ENCODE data around the gene MBP. TPM values are rescaled to one million over a fixed set of nuclear protein-coding genes. Genes with fewer than 3 reads are reported as not detected.

Gene MBP
- total RNA-seq, 1 donor from 2014 or later, result 14.1 TPM

GRCh38 chr18:77151772-77152520 is 19.4 kb upstream of the MBP start:
- DNase-seq (ENCODE audit: extremely low read depth, low read depth, low spot score), result no peak

DNA sequence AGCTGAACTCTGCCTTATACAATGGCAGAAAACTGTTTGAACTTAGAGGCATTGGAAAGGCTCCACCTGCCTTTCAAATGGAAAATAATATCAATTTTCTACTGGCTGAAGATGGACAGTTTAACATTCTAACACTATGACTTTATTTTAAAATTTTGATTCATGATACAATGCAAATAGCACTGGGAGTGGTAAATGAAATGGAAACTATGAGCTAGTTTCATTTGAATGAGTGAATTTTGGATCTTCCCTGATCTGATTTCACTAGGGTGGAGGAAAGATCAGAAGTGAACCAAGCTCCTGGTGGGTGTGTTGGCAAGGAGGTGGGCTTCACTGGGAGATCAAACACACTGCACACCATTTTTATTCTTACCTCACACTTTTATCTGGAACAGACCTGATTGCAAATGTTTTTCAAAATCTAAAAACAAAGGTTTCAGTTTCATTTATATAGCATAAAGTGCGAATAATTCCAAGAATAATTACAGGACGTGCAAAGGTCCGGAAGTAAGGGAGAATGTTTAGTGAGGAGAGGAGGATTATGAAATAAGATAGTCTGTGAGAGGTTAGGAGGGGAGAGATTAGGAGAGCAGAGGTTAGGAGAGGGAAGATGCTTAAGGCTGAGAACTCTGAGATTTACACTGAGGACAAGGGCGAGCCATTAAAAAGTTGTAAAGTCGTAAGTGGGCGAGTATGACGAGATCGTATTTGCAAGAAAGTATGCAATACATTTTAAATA is 18.6 kb upstream of the MBP start:
- no peak for DNase-seq (ENCODE audit: extremely low read depth, low read depth, low spot score)

DNA sequence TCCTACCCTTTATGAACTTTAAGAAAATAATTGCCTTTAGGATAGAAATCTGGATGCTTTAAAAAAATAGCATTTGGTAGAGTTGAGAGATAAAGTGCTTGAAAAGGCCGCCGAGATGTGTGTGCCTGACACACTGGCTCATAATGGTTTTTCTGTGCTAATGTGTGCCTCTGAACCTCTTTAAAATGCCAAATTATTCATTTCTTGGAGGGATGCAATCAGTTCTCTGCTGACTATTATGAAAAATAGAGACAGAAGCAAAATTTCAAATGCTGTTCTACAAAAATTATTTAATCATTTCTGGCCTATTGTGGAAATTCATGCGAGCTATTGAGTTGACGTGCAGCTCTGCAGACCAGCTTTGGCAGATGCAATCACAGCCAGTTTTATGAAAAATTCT is 18.0 kb upstream of the MBP start:
- DNase-seq (ENCODE audit: extremely low read depth, low read depth, low spot score), result no peak

DNA sequence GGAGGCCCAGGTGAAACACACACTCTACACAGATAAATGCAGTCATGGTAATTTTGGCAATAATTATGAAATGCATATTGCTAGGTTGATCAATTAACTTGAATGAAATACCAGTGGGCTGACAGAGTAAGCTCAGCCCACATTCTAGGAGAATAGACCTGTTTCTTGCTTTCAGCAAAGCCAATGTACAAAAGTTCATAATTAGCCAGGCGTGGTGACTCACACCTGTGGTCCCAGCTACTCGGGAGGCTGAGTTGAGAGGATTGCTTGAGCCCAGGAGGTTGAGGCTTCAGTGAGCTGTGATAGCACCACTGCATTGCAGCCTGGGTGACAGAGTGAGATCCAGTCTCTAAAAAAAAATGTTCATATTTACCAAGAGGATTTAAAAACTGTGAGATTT is 15.7 kb upstream of the MBP start:
- DNase-seq (ENCODE audit: extremely low read depth, low read depth, low spot score), result no peak

- DNase-seq (ENCODE audit: extremely low read depth, low read depth, low spot score), result no peak
Measured at GRCh38 chr18:77147418-77147852, 14.9 kb upstream of the MBP start.

DNA sequence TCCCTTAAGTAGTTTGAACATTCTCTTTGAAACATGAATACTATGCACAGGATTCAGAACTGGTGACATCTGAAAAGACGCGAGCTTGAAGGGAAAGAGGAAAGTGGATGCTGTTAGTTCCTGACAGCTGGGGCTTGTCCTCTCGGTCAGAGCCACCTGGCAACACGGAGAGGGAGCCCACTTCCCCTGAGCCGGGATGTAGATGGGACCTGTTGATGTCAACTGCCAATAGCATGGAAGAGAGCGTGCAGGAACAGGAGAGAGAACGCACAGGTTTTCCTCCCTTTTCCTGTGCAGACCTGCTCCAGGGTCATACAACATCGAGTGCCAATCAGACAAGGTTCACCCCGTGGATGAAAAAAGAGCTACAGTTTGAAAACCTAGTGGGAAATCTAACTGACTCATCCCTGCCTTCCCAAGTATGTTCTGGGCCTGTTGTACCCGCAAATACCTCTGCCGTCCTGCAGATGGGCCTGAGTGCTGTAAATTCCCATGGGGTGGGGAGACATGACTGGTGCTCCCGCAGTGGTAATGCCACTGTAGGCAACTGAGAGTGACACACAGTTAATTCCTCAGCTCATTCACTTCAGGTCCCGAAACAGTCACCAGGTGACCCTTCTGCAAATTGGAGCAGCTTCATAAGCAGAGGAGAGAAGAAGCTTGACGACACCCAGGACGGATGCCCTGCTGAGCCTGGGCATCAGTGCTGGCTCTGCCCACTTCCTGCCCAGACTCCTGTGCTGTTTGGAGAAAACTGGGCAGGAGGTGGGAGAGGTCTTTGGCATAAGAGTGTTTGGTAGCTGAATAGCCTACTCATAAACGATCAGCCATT is 13.9 kb upstream of the MBP start:
- DNase-seq (ENCODE audit: extremely low read depth, low read depth, low spot score), result no peak

DNA sequence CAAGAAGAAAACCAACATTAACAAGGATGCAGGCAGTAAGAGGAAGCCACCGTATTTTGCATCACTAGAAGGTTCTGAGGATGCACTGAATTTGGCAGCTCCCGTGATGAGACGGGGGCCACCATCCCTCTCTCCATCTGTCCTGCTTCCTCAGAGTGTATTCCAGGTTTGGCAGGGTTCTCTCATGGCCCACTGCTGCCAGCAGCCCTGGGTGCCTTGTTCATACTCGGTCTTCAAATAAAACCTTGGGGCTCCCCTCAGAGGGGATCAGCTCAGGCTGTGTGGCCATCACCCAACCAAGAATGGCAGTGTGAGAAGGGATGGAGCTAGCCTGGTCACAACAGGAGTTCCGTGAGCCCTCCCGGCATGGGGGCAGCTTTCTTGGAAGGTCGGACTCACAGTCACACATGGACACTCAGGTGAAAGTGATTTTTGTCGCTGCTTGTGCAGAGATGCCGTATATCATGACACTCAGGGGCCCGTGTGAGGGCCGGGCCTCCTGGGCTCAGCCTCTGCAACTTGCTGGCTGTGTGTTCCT is 12.8 kb upstream of the MBP start:
- DNase-seq (ENCODE audit: extremely low read depth, low read depth, low spot score), result no peak

DNA sequence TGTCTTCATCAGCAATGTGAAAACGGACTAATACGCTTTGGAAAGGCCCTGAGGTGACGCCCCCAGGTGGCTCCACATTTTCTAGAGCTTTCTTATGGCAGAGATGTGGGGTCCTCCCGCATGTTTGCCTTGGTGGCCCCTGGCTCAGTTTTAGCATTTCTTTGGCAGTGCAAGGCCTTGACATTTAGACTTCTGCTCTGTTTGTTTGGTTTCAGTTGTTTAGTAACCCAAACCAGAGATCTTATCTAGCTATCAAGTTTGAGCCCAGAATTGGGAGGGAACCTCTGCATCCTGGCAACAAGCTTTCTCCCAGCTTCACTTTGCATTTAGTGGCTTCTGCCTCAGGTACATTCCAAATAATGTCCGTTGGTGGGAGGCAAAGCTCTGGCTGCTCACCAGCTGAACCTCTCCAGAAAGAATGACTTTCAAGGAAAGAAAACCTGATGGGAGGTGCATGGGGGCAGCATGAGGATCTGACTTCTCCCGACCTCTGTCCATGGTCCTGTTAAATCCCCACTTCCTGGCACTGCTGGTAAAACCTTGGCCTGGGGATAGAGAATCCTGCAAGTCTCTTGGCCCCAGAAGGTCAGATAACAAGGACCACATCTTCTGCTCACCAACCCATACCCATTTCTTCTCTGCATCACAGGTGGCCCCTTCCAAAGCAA is 12.0 kb upstream of the MBP start:
- no peak for DNase-seq (ENCODE audit: extremely low read depth, low read depth, low spot score)

- no peak for DNase-seq (ENCODE audit: extremely low read depth, low read depth, low spot score)
Measured at GRCh38 chr18:77144046-77144445, 11.5 kb upstream of the MBP start.

DNA sequence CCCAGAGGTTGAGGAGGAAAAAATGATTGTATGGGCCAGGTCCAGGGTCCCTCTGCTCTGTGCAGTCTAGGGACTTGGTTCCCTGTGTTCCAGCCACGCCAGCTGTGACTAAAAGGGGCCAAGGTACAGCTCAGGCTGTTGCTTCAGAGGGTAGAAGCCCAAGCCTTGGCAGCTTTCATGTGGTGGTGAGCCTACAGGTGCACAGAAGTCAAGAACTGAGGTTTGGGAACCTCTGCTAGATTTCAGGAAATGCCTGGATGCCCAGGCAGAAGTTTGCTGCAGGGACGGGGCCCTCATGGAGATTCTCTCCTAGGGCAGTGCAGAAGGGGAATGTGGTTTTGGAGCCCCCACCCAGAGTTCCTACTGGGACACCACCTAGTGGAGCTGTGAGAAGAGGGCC is 10.6 kb upstream of the MBP start:
- no peak for DNase-seq (ENCODE audit: extremely low read depth, low read depth, low spot score)

DNA sequence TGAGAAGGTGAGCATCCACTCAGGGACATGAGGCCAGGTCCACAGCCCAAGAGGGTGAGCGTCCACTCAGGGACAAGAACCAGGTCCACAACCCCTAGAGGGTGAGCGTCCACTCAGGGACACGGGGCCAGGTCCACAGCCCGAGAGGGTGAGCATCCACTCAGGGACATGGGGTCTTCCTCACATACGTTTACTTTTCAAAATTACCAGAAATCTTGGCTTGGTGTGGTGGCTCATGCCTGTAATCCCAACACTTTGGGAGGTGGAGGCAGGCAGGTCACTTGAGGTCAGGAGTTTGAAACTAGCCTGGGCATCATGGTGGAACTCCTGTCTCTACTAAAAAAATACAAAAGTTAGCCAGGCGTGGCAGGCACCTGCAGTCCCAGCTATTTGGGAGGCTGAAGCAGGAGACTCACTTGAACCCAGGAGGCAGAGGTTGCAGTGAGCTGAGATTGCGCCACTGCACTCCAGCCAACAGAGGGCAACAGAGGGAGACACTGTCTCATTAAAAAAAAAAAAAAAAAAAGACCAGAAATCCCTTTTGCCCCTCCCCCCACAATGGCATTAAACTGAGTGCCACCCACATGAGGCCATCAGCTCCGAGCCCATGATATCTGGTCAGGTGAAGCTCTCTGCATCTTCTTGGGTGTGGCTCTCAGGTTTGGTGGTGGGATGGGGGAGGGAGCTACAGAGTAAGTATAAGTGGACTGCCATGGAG is 9.0 kb upstream of the MBP start:
- DNase-seq (ENCODE audit: extremely low read depth, low read depth, low spot score), result no peak

GRCh38 chr18:77140439-77141109 is 8.0 kb upstream of the MBP start:
- no peak for DNase-seq (ENCODE audit: extremely low read depth, low read depth, low spot score)

- DNase-seq (ENCODE audit: extremely low read depth, low read depth, low spot score), result no peak
Measured at GRCh38 chr18:77140030-77140429, 7.4 kb upstream of the MBP start.

GRCh38 chr18:77139619-77140018 is 7.0 kb upstream of the MBP start:
- DNase-seq (ENCODE audit: extremely low read depth, low read depth, low spot score), result no peak

DNA sequence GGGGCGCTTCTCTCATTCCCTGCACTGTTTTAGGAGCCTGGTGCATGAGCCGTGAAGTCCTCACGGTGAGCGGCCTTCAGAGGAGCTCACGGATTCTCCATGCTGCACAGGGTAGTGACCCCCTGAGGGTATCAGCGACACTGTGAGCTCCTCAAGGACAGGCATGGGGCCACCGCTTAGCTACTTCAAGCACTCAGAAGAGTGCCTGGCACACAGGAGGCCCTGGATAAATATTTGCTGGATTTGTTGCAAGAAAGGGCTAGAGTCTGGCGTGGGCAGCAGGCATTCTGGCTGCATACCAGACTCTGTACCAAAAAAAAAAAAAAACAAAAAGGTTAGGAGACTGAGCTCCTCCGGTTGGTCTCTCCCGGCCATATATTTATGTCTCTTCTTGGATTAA is 5.7 kb upstream of the MBP start:
- DNase-seq (ENCODE audit: extremely low read depth, low read depth, low spot score), result no peak

DNA sequence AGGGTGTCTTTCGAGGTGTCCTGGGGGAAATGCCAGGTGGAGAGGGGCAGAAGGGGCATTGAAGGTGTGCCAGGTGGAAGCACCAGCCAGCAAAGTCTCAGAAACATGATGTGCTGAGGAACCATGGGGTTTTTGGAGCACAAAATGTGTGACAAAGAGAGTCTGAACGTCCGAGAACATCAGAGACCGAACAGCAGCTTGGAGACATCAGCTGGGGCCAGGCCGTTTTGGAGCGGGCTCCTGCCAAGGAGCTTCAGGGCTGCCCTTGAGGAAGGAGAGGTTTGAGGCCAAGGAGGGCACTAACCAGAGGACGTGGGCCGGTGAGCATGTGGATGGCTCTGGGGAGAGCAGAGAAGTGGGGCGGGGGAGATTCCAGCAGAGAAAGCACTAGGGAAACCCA is 5.3 kb upstream of the MBP start:
- DNase-seq (ENCODE audit: extremely low read depth, low read depth, low spot score), result no peak

GRCh38 chr18:77136871-77137665 is 4.5 kb upstream of the MBP start:
- no peak for DNase-seq (ENCODE audit: extremely low read depth, low read depth, low spot score)

GRCh38 chr18:77136076-77136718 is 3.6 kb upstream of the MBP start:
- DNase-seq (ENCODE audit: extremely low read depth, low read depth, low spot score), result no peak
